Measurements from ENCODE around the gene GGN. TPM values are rescaled to one million over a fixed set of nuclear protein-coding genes. Genes with fewer than 3 reads are reported as not detected.
"Not testable (repeated sequence)": the region's sequence is repeated elsewhere in the genome, so short reads cannot be mapped to it uniquely, and the experiment has no call there.

Gene GGN
- total and polyA plus RNA-seq, 2 experiments from 2014 or later, result 0.98 to 1.2 TPM

- Histone ChIP-seq H3K9me3 (ENCODE audit: low read depth) (no peaks in the 10 kb centered on the region), H3K4me3 (no peak overlapping the region), H3K4me1 (ENCODE audit: low read depth) (peaks cover 10% of the 10 kb centered on the region), H3K27me3 (no peaks in the 10 kb centered on the region), H3K36me3 (no peaks in the 10 kb centered on the region), H3K27ac (no peak overlapping the region)
- TF ChIP-seq CTCF (IDR thresholded peaks at IDR 0.05; ENCODE audit: low read depth, low read length), result no peak
- DNase-seq (ENCODE audit: low read depth in 1 of 2, low spot score in 1 of 2), result no peak
Observed at GRCh38 chr19:38429811-38430156, 42.0 kb upstream of the GGN start.

- TF ChIP-seq CTCF (IDR thresholded peaks at IDR 0.05; ENCODE audit: low read depth, low read length), result no peak
- no peak for DNase-seq (ENCODE audit: low read depth in 1 of 2, low spot score in 1 of 2)
- no peak overlapping the region for H3K27ac ChIP-seq
- peaks cover 5% of the 10 kb centered on the region for H3K4me1 ChIP-seq (ENCODE audit: low read depth)
- H3K27me3 ChIP-seq, result no peaks in the 10 kb centered on the region
- H3K9me3 ChIP-seq (ENCODE audit: low read depth), result no peaks in the 10 kb centered on the region
- no peak overlapping the region for H3K4me3 ChIP-seq
- no peaks in the 10 kb centered on the region for H3K36me3 ChIP-seq
Observed at GRCh38 chr19:38429055-38429810, 41.4 kb upstream of the GGN start.

- DNase-seq (ENCODE audit: low read depth in 1 of 2, low spot score in 1 of 2); H3K27me3 ChIP-seq; H3K9me3 ChIP-seq (ENCODE audit: low read depth); H3K4me3 ChIP-seq; H3K27ac ChIP-seq; H3K4me1 ChIP-seq (ENCODE audit: low read depth); H3K36me3 ChIP-seq: not testable (repeated sequence)
Observed at GRCh38 chr19:38427035-38427677, 39.3 kb upstream of the GGN start.

GRCh38 chr19:38425810-38426466 lies 38.1 kb upstream of the GGN start, which contains the start of gene RASGRP4:
Gene RASGRP4, minus strand, starts transcription at chr19:38426219. Its CDS starts 128 bp downstream, at chr19:38426091.
- Histone ChIP-seq H3K36me3 (no peaks in the 10 kb centered on the region), H3K9me3 (ENCODE audit: low read depth) (no peaks in the 10 kb centered on the region), H3K27me3 (no peaks in the 10 kb centered on the region), H3K4me1 (ENCODE audit: low read depth) (no peaks in the 10 kb centered on the region), H3K27ac (no peak within 1 kb of the TSS), H3K4me3 (no peak within 1 kb of the TSS)
- peak in 1 of 2 donors; percentile 4 for DNase-seq (ENCODE audit: low read depth in 1 of 2, low spot score in 1 of 2)
- TF ChIP-seq CTCF (IDR thresholded peaks at IDR 0.05; ENCODE audit: low read depth, low read length), result no peak

DNA sequence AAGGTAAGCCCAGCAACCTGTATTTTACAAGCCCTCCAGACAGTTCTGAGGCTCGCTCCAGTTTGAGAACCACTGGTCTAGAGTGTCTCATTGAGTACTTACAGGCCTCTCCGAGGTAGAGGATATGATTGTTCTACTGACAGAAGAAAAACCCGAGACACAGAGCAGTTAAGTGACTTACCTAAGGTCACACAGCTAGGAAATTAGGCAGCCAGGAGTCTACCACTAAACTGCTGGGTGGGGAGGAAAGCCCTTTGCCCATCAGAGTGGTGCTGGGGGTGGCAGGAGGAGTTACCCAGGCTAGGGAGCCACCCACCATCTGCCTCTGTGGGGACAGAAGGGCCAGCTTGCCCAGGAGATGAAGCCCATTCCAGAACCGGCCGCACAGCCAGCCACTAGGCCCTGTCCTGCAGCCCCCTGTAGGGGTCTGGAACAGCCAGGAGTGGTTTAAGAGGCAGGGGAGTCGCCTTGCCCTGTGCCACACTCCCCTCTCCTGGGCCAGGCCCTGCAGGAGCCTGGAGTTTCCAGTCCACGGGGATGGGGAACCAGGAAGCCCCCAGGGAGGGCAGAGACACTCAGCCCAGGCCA lies 37.5 kb upstream of the GGN start:
- TF ChIP-seq CTCF (IDR thresholded peaks at IDR 0.05; ENCODE audit: low read depth, low read length), result no peak
- no peak overlapping the region for H3K4me3 ChIP-seq

More for the DNA sequence above, 37.5 kb upstream of the GGN start:
- no peak overlapping the region for H3K27ac ChIP-seq
- H3K4me1 ChIP-seq (ENCODE audit: low read depth), result no peaks in the 10 kb centered on the region
- no peaks in the 10 kb centered on the region for H3K36me3 ChIP-seq
- no peak for DNase-seq (ENCODE audit: low read depth in 1 of 2, low spot score in 1 of 2)
- no peaks in the 10 kb centered on the region for H3K9me3 ChIP-seq (ENCODE audit: low read depth)
- no peaks in the 10 kb centered on the region for H3K27me3 ChIP-seq
